Activated CD4-positive, alpha-beta T cell treated with anti-CD3 and anti-CD28 coated beads, Interleukin-2, amount 10 ng/mL, durations not matched to agents 7 days and 5 days (primary cell): ENCODE results near the gene LY6G6F. TPM values are rescaled to one million over a fixed set of nuclear protein-coding genes. Genes with fewer than 3 reads are reported as not detected.

Experiments
- CTCF ChIA-PET: fragments of 350-600 bp; sonication (Branson Sonifier 250); formaldehyde crosslinking; loops from one replicate; lab custom pipeline; 2021; ENCODE audit warnings: antibody characterized with exemption; lab: Charles Lee
- POLR2A ChIA-PET: fragments of 350-600 bp; sonication (Branson Sonifier 250); formaldehyde crosslinking; loops from one replicate; lab custom pipeline; 2021; ENCODE audit warnings: antibody characterized with exemption; lab: Charles Lee
- DNase-seq: peaks from one replicate; pipeline ENCODE4 v3.0.0-alpha.2; 2020
- H3K27ac Mint-ChIP-seq: one replicate; pipeline ENCODE4 v1.8.0; 2021; ENCODE audit warnings: mild to moderate bottlenecking, moderate library complexity, mixed read lengths
- H3K27me3 Mint-ChIP-seq: one replicate; pipeline ENCODE4 v1.8.0; 2021; ENCODE audit warnings: mixed read lengths
- H3K36me3 Mint-ChIP-seq: one replicate; pipeline ENCODE4 v1.8.0; 2021; ENCODE audit warnings: low read depth, mixed read lengths
- H3K4me1 Mint-ChIP-seq: one replicate; pipeline ENCODE4 v1.8.0; 2021; ENCODE audit warnings: mixed read lengths
- H3K4me3 Mint-ChIP-seq: one replicate; pipeline ENCODE4 v1.8.0; 2021; ENCODE audit warnings: mild to moderate bottlenecking, moderate library complexity, mixed read lengths
- H3K9me3 Mint-ChIP-seq: one replicate; pipeline ENCODE4 v1.8.0; 2021; ENCODE audit warnings: mixed read lengths
- total RNA-seq, 2 experiments: library from RNA; stranded (reverse); gene quantifications; one replicate each; pipeline ENCODE4 v1.2.3, GENCODE V29; 2021

Gene LY6G6F
- total RNA-seq, 2 experiments from 2014 or later: not detected

DNA sequence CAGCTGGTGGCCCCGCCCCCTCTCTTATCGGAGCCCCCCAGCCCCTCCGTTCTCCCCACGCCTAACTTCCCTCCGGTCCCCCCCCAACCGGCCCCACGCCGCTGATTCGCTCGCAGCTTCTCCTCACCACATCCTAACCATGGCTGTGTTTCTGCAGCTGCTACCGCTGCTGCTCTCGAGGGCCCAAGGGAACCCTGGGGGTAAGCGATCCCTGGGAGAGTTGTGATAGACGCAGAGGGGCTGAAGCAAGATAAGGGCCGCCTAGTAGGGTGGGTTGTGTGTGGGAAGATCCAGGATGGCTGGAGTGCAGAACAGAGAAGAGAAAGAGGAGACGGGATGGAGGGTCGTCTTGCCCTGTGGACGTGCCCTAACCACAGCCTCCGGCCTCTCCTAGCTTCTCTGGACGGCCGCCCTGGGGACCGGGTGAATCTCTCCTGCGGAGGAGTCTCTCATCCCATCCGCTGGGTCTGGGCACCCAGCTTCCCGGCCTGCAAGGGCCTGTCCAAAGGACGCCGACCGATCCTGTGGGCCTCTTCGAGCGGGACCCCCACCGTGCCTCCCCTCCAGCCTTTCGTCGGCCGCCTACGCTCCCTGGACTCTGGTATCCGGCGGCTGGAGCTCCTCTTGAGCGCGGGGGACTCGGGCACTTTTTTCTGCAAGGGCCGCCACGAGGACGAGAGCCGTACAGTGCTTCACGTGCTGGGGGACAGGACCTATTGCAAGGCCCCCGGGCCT lies 16.7 kb downstream of the LY6G6F start, which contains the start of gene MPIG6B:
TSS of gene MPIG6B (plus strand) at position 129 of the 735 bp plus-strand sequence. CDS start at position 140, 11 bp downstream.
- Mint-ChIP-seq H3K9me3 (no peaks in the 10 kb centered on the region), H3K27ac (no peak within 1 kb of the TSS), H3K4me3 (no peak within 1 kb of the TSS), H3K27me3 (peaks cover 2% of the 10 kb centered on the region), H3K4me1 (peaks cover 43% of the 10 kb centered on the region), H3K36me3 (peaks cover 16% of the 10 kb centered on the region)
- no peak for DNase-seq
- ChIA-PET CTCF (interaction anchor here (0.6 to 3.1 kb wide), 3 partner anchors 10 to 172 kb away, joined by 4 to 13 read pairs (median 4); no protein-coding TSS in a partner anchor), POLR2A (no interaction called here)

DNA sequence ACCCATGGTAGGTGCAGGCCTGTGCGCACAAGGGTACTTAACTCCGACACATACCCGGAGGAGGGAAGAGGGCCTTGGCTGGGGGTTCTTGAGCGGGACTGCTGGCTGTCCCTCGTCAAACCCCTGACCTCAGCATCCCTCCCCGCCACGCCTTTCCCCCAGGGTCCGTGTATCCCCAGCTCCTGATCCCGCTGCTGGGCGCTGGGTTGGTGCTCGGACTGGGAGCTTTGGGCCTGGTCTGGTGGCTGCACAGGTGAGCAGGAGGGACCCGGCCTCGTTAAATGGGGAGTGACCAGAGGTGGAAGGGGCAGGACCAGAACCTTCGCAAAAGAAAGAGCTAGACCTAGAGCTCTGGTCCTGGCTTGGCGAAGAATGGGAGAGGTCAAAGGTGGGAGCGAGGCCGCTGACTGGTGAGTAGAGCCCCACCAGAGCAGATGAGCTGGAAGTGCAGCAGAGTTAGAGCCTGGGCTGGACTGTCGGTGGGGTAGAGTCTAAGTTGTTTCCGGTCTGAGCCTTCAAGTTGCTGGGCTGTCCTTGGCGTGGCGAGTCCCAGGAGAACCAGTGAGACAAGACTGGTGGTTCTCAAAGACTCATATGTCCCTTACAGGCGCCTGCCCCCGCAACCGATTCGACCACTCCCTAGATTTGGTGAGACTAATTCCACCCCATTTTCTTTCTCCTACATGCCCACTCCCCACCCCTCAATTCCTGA lies 17.5 kb downstream of the LY6G6F start:
- no peak overlapping the region for H3K27ac Mint-ChIP-seq
- peaks cover 2% of the 10 kb centered on the region for H3K27me3 Mint-ChIP-seq
- peaks cover 50% of the 10 kb centered on the region for H3K4me1 Mint-ChIP-seq
- H3K36me3 Mint-ChIP-seq: peaks cover 16% of the 10 kb centered on the region
- no peaks in the 10 kb centered on the region for H3K9me3 Mint-ChIP-seq
- no peak overlapping the region for H3K4me3 Mint-ChIP-seq
- DNase-seq: no peak
- ChIA-PET POLR2A (no interaction called here), CTCF (interaction anchor here (1.0 to 3.1 kb wide), 3 partner anchors 10 to 201 kb away, joined by 3 to 13 read pairs (median 5); no protein-coding TSS in a partner anchor)

DNA sequence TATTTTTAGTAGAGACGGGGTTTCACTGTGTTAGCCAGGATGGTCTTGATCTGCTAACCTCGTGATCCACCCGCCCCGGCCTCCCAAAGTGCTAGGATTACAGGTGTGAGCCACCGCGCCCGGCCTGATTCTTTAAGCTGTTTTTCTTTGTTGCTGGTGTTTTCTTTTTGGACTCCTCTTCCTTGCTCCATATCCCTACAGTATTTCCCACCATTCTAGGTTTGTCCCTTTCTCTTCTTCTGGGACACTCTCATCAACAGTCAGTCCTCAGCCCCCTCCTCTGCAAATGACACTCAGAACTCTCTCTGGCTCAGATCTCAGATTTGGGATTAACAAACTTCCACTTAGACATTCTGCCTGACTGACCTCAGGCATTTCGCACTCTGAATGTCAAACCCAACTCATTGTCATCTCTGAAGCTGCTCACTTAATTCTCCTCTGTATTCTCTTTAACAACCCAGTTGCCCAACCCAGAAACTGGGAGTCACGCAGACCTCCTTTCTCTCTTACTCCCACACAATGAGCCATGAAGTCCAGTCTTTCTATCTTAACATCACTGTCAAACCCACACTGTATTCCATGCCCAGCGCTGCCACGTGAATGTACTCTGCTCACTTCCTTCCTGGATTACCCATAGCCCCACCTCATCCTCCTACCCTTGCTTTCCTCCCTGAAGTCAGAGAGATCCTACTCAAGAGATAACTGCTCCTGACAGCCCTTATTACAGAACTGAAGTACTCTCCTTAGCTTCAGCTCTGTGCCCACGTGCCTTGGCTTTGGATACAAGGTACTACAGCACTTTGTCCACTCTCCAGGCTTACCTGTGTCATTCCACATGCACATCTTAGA lies 19.1 kb downstream of the LY6G6F start:
- POLR2A ChIA-PET: interaction anchor here (0.7 kb wide), 1 partner anchor 11 kb away, joined by 3 read pairs; the partner anchor contains the start of gene CLIC1
- no peak for DNase-seq
- H3K27ac Mint-ChIP-seq: peak overlapping the region; percentile 33
- CTCF ChIA-PET: interaction anchor here (1.3 to 2.1 kb wide), 3 partner anchors 9 to 28 kb away, joined by 3 to 7 read pairs (median 5); partner anchors contain the start of gene CLIC1
- H3K9me3 Mint-ChIP-seq: no peaks in the 10 kb centered on the region
- H3K4me3 Mint-ChIP-seq: no peak overlapping the region
- H3K4me1 Mint-ChIP-seq: peaks cover 62% of the 10 kb centered on the region
- H3K36me3 Mint-ChIP-seq: peaks cover 22% of the 10 kb centered on the region
- no peaks in the 10 kb centered on the region for H3K27me3 Mint-ChIP-seq

DNA sequence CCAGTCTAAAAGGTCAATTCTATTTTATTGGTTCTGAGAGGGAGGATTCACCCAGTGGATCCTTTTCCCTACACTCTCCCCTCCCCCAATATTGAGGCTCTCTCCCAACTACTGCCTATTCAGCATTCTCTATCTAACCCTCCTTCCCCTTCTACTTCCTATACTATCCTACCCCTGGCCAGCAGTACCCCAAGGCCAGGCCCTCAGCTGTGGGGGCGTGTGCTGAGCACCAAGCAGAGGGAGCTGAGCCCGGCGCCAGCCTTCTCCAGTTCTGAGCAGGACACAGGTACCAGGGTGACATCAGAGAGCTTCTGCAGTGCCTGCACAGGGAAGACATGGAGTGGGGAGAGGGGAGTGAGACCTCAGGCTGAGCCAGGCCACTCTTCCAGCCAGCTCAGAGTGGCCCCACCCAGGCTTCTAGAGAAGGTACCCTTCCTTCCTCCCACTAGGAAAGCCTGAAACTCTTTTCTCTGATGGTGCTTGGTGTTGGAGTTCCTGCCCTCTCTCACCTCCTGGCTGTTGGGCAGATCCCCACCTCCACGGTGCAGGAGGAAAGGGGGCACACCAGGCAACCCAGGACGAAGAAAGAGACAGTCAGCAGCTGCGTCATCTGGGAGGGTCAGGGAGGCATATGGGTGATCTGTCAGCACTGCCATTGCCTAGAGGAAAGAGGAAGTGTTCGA lies 20.5 kb downstream of the LY6G6F start:
- POLR2A ChIA-PET: interaction anchor here (0.8 kb wide), 1 partner anchor 11 kb away, joined by 3 read pairs; no protein-coding TSS in a partner anchor
- H3K27me3 Mint-ChIP-seq: no peaks in the 10 kb centered on the region
- peaks cover 74% of the 10 kb centered on the region for H3K4me1 Mint-ChIP-seq
- H3K4me3 Mint-ChIP-seq: peak overlapping the region; percentile 28
- peak; percentile 47 for DNase-seq
- peaks cover 35% of the 10 kb centered on the region for H3K36me3 Mint-ChIP-seq
- H3K9me3 Mint-ChIP-seq: no peaks in the 10 kb centered on the region
- CTCF ChIA-PET: interaction anchor here (0.6 to 2.1 kb wide), 7 partner anchors 10 to 108 kb away, joined by 3 to 7 read pairs (median 4); partner anchors contain the start of gene CLIC1
- H3K27ac Mint-ChIP-seq: peak overlapping the region; percentile 85

DNA sequence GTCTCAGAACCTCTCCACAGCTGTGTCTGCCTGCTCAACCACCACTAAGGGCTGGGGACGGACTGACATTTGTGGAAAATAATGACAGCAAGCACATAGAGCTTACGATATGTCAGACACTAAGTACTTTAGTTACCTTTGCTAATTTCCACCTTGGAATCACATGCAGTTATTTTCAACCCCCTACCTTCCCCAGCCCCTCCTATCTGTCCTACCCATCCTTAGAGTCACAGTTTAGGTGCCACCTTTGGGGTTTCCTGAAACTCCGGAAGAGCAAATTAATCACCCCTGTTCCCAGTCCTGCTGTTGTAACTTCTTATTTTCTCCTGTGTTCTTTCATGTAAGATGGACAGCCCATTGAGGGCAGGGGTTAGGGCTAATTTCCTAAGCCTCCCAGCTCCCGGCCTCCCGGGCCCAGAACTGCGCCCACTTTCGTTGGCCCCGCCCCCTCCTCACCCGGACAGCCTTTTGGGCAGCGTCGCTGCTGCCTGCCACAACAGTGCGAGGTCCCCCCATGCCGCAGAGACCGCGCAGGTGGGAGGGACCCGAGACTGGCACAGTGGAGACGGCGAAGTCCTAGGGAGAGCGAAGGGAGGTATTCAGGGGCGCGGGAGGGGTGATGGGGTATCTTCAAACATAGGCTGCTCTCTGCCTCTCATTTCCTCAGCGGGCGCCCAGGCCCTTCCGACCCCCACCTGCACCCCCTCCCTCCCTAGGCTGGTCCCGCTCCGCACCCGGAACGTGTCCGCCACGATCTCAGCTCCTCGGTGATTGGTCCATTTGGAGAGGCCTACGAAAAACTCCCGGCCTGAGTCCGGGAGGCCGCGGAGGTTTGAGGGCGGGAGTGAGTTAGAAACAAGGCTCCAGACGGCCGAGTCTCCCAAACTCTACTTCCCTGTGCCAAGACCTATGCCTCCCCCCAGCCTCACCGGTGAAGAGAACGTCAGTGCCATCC lies 21.3 kb downstream of the LY6G6F start:
- Mint-ChIP-seq H3K27ac (peak overlapping the region; percentile 85), H3K4me1 (peaks cover 73% of the 10 kb centered on the region), H3K27me3 (no peaks in the 10 kb centered on the region), H3K36me3 (peaks cover 38% of the 10 kb centered on the region), H3K4me3 (peak overlapping the region; percentile 85), H3K9me3 (no peaks in the 10 kb centered on the region)
- ChIA-PET POLR2A (interaction anchor here (0.8 kb wide), 1 partner anchor 10 kb away, joined by 3 read pairs; no protein-coding TSS in a partner anchor), CTCF (interaction anchor here (1.3 to 2.1 kb wide), 5 partner anchors 8 to 100 kb away, joined by 3 to 7 read pairs (median 4); partner anchors contain the start of gene CLIC1)
- DNase-seq: no peak

DNA sequence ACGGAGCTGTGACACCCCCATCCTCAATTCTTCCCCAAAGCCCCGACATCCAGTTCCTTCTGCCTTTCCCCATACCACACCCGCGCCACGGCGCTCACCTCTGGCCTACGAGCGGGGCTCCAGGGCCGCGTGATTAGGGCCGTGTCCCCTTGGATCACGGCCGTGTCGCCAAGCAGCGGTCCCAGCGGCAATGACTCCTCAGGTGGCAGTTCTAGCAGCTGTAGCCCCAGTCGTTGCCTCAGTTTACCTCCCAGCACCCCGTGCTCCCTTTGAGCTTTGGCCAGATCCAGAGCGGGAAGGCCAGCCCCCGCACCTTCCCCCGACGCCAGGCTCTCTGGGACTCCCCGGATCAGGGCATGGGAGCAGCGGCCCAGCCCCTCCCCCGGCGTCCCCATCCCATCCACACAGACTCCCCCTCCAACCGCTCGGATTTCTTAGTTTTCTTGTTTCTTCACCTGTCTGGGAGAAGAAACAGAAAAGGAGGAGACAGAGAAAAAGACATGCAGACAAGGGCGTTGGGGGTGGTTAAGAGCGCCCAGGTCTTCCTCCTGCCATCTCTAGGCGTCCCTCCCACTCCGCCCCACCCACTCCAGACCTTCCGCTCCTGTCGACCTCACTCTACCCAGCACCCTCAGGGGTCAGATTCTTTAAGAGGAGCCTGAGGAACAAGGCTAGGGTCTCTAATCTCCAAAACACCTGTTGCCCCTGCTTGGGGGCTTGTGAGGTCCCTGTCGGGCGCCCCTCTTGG lies 22.3 kb downstream of the LY6G6F start, which contains the start of gene DDAH2:
TSS of gene DDAH2 (minus strand) at position 533 of the 748 bp plus-strand sequence. CDS start at position 395, 138 bp downstream.
- ChIA-PET POLR2A (interaction anchor here (1.0 kb wide), 1 partner anchor 11 kb away, joined by 3 read pairs; no protein-coding TSS in a partner anchor), CTCF (interaction anchor here (0.6 to 4.2 kb wide), 18 partner anchors 9 to 134 kb away, joined by 3 to 16 read pairs (median 4); partner anchors contain the start of genes LY6G5C, MSH5, NEU1 and VARS1)
- Mint-ChIP-seq H3K9me3 (no peaks in the 10 kb centered on the region), H3K27me3 (no peaks in the 10 kb centered on the region), H3K4me1 (peaks cover 78% of the 10 kb centered on the region), H3K27ac (peak within 1 kb of the TSS; percentile 76), H3K4me3 (peak within 1 kb of the TSS; percentile 85), H3K36me3 (peaks cover 47% of the 10 kb centered on the region)
- DNase-seq: no peak

DNA sequence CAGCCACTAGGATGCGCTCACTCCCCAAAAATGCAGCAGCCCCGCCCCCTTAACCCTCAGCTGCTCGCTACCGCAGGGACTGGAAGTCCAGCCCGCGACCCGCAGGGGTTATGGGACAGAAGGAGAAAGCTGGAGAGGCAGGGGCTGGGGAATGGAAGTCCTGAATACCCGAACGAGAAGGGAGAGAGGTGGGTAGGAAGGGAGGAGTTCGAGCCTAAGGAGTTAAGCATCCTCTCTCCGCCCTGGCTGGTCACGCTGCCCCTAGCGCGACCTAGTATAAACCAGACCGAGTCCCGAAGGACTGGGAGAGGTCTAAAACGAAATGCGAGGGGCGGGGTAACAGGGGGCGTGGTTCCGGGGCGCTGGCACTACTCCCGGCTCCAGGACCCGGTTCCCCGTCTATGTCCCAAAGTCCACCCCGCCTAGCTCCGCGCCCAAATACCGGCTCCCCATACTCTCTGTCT lies 22.9 kb downstream of the LY6G6F start:
- H3K27me3 Mint-ChIP-seq: no peaks in the 10 kb centered on the region
- H3K4me3 Mint-ChIP-seq: peak overlapping the region; percentile 85
- DNase-seq: peak; percentile 80
- POLR2A ChIA-PET: interaction anchor here (1.0 kb wide), 1 partner anchor 11 kb away, joined by 3 read pairs; no protein-coding TSS in a partner anchor
- CTCF ChIA-PET: interaction anchor here (0.5 to 4.2 kb wide), 20 partner anchors 9 to 133 kb away, joined by 3 to 16 read pairs (median 4); partner anchors contain the start of genes LY6G5C, MSH5, NEU1 and VARS1
- H3K4me1 Mint-ChIP-seq: peaks cover 80% of the 10 kb centered on the region
- peak overlapping the region; percentile 76 for H3K27ac Mint-ChIP-seq
- H3K36me3 Mint-ChIP-seq: peaks cover 54% of the 10 kb centered on the region
- H3K9me3 Mint-ChIP-seq: no peaks in the 10 kb centered on the region

DNA sequence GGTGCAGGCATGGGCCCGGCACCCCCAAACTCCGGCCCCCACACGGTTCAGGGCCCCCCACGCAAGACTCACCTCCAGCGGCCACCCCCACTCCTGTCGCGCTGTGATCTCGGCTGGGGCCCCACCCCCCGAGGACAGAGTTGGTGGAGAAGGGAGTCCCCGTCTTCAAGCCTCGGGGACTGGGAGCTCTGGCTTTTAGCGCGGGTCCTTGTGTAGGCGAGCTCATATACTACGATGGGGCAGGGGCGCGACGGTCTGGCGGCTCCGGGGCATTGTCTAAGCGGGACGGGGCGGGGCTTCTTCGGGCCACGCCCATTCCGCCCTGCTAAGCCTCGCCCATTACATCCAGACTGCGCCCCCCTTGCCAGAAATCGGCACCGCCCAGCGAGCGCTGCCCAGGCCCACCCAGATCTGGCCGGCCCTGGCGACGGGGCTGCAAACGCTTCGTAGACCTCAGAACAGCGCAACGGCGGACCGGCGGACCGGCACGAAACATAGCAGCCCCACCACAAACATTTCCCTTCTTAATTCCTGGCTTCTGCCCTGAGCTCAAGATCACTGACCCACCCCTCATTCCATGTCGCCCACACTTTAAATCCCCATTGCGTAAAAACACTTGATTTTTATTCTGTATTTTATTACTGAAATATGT lies 23.4 kb downstream of the LY6G6F start:
- POLR2A ChIA-PET: interaction anchor here (1.0 kb wide), 1 partner anchor 10 kb away, joined by 3 read pairs; no protein-coding TSS in a partner anchor
- peaks cover 79% of the 10 kb centered on the region for H3K4me1 Mint-ChIP-seq
- H3K4me3 Mint-ChIP-seq: peak overlapping the region; percentile 85
- H3K9me3 Mint-ChIP-seq: no peaks in the 10 kb centered on the region
- peaks cover 59% of the 10 kb centered on the region for H3K36me3 Mint-ChIP-seq
- peak overlapping the region; percentile 80 for H3K27ac Mint-ChIP-seq
- CTCF ChIA-PET: interaction anchor here (0.5 to 4.2 kb wide), 21 partner anchors 9 to 132 kb away, joined by 3 to 16 read pairs (median 4); partner anchors contain the start of genes HSPA1A, HSPA1L, LY6G5C and MSH5
- peak; percentile 57 for DNase-seq
- H3K27me3 Mint-ChIP-seq: no peaks in the 10 kb centered on the region

DNA sequence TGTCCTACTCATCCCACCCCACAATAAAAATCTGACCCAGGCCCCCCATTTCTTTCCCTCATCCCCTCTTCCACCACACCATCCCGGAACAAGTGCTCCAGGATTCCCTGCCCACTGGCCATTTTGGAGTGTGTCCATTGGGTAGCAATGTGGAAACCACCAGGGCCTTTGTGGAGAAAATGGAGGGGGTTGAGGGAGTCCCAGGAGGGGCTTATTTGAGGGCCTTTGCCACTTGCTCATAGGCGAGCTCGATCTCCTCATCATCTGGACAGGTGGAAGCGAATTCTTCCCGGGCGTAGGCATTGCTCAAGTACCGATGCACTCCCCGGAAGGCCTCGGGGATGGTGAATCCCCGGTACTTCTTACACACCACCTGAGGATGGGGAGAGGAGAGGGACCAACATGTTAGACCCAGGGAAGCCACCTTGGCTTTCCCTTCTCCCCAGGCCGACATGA lies 24.0 kb downstream of the LY6G6F start:
- POLR2A ChIA-PET: no interaction called here
- CTCF ChIA-PET: interaction anchor here (0.7 to 4.2 kb wide), 11 partner anchors 8 to 108 kb away, joined by 3 to 16 read pairs (median 4); partner anchors contain the start of genes HSPA1A, HSPA1L and MSH5
- Mint-ChIP-seq H3K27me3 (no peaks in the 10 kb centered on the region), H3K9me3 (no peaks in the 10 kb centered on the region), H3K36me3 (peaks cover 63% of the 10 kb centered on the region), H3K4me1 (peaks cover 77% of the 10 kb centered on the region), H3K4me3 (peak overlapping the region; percentile 85), H3K27ac (peak overlapping the region; percentile 80)
- no peak for DNase-seq
